ENCODE measurements around the gene WNT9B. TPM values are rescaled to one million over a fixed set of nuclear protein-coding genes. Genes with fewer than 3 reads are reported as not detected.
A peak's percentile ranks its signal among the peaks of the same experiment; 100 is the strongest.

Gene WNT9B
- total and polyA plus RNA-seq, 7 experiments from 2014 or later: not detected

GRCh38 chr17:46850688-46851028 is 725 bp upstream of the WNT9B start:
- no peak for DNase-seq
- no peak overlapping the region for H3K27ac Mint-ChIP-seq
- Histone ChIP-seq H3K27me3 (ENCODE audit: control insufficient read depth in 2 of 2, insufficient read depth in 2 of 2, low read length in 2 of 2) (peaks cover 7 to 13% of the 10 kb centered on the region in 2 donors), H3K36me3 (ENCODE audit: control insufficient read depth in 2 of 3, insufficient read depth in 3 of 3, low read length in 3 of 3) (no peaks in the 10 kb centered on the region), H3K27ac (ENCODE audit: low read depth, low read length) (no peak overlapping the region), H3K4me1 (ENCODE audit: control insufficient read depth in 2 of 2, insufficient read depth in 2 of 2, low read length in 2 of 2) (no peaks in the 10 kb centered on the region), H3K4me3 (ENCODE audit: low read length) (no peak overlapping the region), H3K9me3 (ENCODE audit: control insufficient read depth in 2 of 3, low read length in 3 of 3) (no peaks in the 10 kb centered on the region)
- peaks cover 3 to 26% (median 11%) of the 10 kb centered on the region in 7 donors for H3K4me1 Mint-ChIP-seq
- no peaks in the 10 kb centered on the region for H3K36me3 Mint-ChIP-seq
- POLR2A ChIA-PET: no interaction called here
- H3K4me3 Mint-ChIP-seq: peak overlapping the region in 8 of 10 donors; percentile 41 to 71 (median 56)
- peaks cover 0 to 4% (median 0%) of the 10 kb centered on the region in 11 donors for H3K9me3 Mint-ChIP-seq
- CTCF ChIA-PET: no interaction called here
- intact Hi-C loops (cut with micrococcal nuclease): no loop called here
- no peak for ATAC-seq
- peaks cover 53 to 86% (median 80%) of the 10 kb centered on the region in 5 donors for H3K27me3 Mint-ChIP-seq

DNA sequence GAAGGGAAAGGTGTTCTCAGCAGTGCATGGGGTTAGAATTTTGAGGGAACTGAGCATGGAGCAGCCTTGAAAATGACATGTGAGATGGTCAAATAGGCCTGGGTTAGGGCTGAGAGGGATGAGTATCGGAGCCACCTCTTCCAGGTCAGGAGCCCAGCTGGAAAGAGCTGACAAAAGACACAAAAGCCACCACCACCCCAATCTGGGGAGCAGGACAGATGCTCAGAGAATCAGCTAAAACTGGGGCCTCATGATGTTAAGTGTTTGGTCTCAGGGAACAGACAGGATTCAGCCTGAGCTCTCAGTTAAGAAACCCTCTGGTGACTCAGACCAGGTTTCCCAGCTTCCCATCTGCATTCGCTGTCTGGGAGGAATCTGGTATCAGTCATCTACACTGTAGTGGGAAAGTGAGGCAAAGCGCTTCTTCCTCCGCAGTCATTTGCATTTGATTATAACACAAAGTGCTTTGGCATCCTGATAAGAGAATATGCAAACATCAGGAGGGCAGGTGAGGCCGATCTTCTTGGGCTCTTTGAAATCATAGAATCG is 2.6 kb downstream of the WNT9B start:
- intact Hi-C loops (cut with micrococcal nuclease): no loop called here
- Mint-ChIP-seq H3K27ac (no peak overlapping the region), H3K4me3 (peak overlapping the region in 1 of 10 donors; percentile 13), H3K9me3 (peaks cover 0 to 4% (median 0%) of the 10 kb centered on the region in 11 donors), H3K36me3 (peaks cover 0 to 5% (median 0%) of the 10 kb centered on the region in 5 donors), H3K4me1 (peaks cover 3 to 26% (median 11%) of the 10 kb centered on the region in 7 donors), H3K27me3 (peaks cover 49 to 76% (median 68%) of the 10 kb centered on the region in 5 donors)
- ATAC-seq (no peak), DNase-seq (no peak)
- H3K9me3 ChIP-seq (ENCODE audit: control insufficient read depth in 2 of 3, low read length in 3 of 3): no peaks in the 10 kb centered on the region
- peaks cover 7 to 13% of the 10 kb centered on the region in 2 donors for H3K27me3 ChIP-seq (ENCODE audit: control insufficient read depth in 2 of 2, insufficient read depth in 2 of 2, low read length in 2 of 2)
- H3K4me3 ChIP-seq (ENCODE audit: low read length): no peak overlapping the region
- POLR2A ChIA-PET: no interaction called here
- H3K27ac ChIP-seq (ENCODE audit: low read depth, low read length): no peak overlapping the region
- H3K36me3 ChIP-seq (ENCODE audit: control insufficient read depth in 2 of 3, insufficient read depth in 3 of 3, low read length in 3 of 3): no peaks in the 10 kb centered on the region
- H3K4me1 ChIP-seq (ENCODE audit: control insufficient read depth in 2 of 2, insufficient read depth in 2 of 2, low read length in 2 of 2): no peaks in the 10 kb centered on the region
- CTCF ChIA-PET: interaction anchor here (1.0 kb wide), 1 partner anchor 13 kb away, joined by 3 read pairs; no protein-coding TSS in a partner anchor

- Histone ChIP-seq H3K27ac (ENCODE audit: low read depth, low read length) (no peak overlapping the region), H3K27me3 (ENCODE audit: control insufficient read depth in 2 of 2, insufficient read depth in 2 of 2, low read length in 2 of 2) (peaks cover 7 to 13% of the 10 kb centered on the region in 2 donors), H3K36me3 (ENCODE audit: control insufficient read depth in 2 of 3, insufficient read depth in 3 of 3, low read length in 3 of 3) (no peaks in the 10 kb centered on the region), H3K4me3 (ENCODE audit: low read length) (no peak overlapping the region), H3K4me1 (ENCODE audit: control insufficient read depth in 2 of 2, insufficient read depth in 2 of 2, low read length in 2 of 2) (no peaks in the 10 kb centered on the region), H3K9me3 (ENCODE audit: control insufficient read depth in 2 of 3, low read length in 3 of 3) (no peaks in the 10 kb centered on the region)
- ChIA-PET CTCF (interaction anchor here (0.7 to 1.0 kb wide), 2 partner anchors 12 to 81 kb away, joined by 3 read pairs; no protein-coding TSS in a partner anchor), POLR2A (no interaction called here)
- intact Hi-C loops (cut with micrococcal nuclease): no loop called here
- H3K9me3 Mint-ChIP-seq: peaks cover 0 to 4% (median 0%) of the 10 kb centered on the region in 11 donors
- H3K4me1 Mint-ChIP-seq: peaks cover 3 to 26% (median 11%) of the 10 kb centered on the region in 7 donors
- DNase-seq (no peak), ATAC-seq (no peak)
- H3K4me3 Mint-ChIP-seq: no peak overlapping the region
- H3K27ac Mint-ChIP-seq: no peak overlapping the region
- peaks cover 46 to 74% (median 63%) of the 10 kb centered on the region in 5 donors for H3K27me3 Mint-ChIP-seq
- peaks cover 0 to 5% (median 0%) of the 10 kb centered on the region in 5 donors for H3K36me3 Mint-ChIP-seq
Observed at GRCh38 chr17:46854515-46854914, 3.1 kb downstream of the WNT9B start.

- Histone ChIP-seq H3K36me3 (ENCODE audit: control insufficient read depth in 2 of 3, insufficient read depth in 3 of 3, low read length in 3 of 3) (no peaks in the 10 kb centered on the region), H3K9me3 (ENCODE audit: control insufficient read depth in 2 of 3, low read length in 3 of 3) (no peaks in the 10 kb centered on the region), H3K4me1 (ENCODE audit: control insufficient read depth in 2 of 2, insufficient read depth in 2 of 2, low read length in 2 of 2) (no peaks in the 10 kb centered on the region), H3K27ac (ENCODE audit: low read depth, low read length) (no peak overlapping the region), H3K4me3 (ENCODE audit: low read length) (no peak overlapping the region), H3K27me3 (ENCODE audit: control insufficient read depth in 2 of 2, insufficient read depth in 2 of 2, low read length in 2 of 2) (peaks cover 7 to 13% of the 10 kb centered on the region in 2 donors)
- DNase-seq (no peak), ATAC-seq (no peak)
- Mint-ChIP-seq H3K27ac (no peak overlapping the region), H3K27me3 (peaks cover 44 to 72% (median 58%) of the 10 kb centered on the region in 5 donors), H3K9me3 (peaks cover 0 to 4% (median 0%) of the 10 kb centered on the region in 11 donors), H3K36me3 (peaks cover 0 to 5% (median 0%) of the 10 kb centered on the region in 5 donors), H3K4me1 (peaks cover 3 to 25% (median 11%) of the 10 kb centered on the region in 7 donors), H3K4me3 (no peak overlapping the region)
- intact Hi-C loops (cut with micrococcal nuclease): no loop called here
- POLR2A ChIA-PET: no interaction called here
- CTCF ChIA-PET: interaction anchor here (0.7 kb wide), 1 partner anchor 81 kb away, joined by 3 read pairs; no protein-coding TSS in a partner anchor
Observed at GRCh38 chr17:46854948-46855347, 3.6 kb downstream of the WNT9B start.

GRCh38 chr17:46857600-46857999 is 6.2 kb downstream of the WNT9B start:
- Mint-ChIP-seq H3K27ac (no peak overlapping the region), H3K4me1 (peaks cover 0 to 5% (median 4%) of the 10 kb centered on the region in 7 donors), H3K36me3 (peaks cover 0 to 5% (median 0%) of the 10 kb centered on the region in 5 donors), H3K27me3 (peaks cover 29 to 55% (median 43%) of the 10 kb centered on the region in 5 donors), H3K4me3 (no peak overlapping the region), H3K9me3 (peaks cover 0 to 4% (median 0%) of the 10 kb centered on the region in 11 donors)
- CTCF ChIA-PET: no interaction called here
- H3K36me3 ChIP-seq (ENCODE audit: control insufficient read depth in 2 of 3, insufficient read depth in 3 of 3, low read length in 3 of 3): no peaks in the 10 kb centered on the region
- H3K27ac ChIP-seq (ENCODE audit: low read depth, low read length): no peak overlapping the region
- H3K4me1 ChIP-seq (ENCODE audit: control insufficient read depth in 2 of 2, insufficient read depth in 2 of 2, low read length in 2 of 2): no peaks in the 10 kb centered on the region
- intact Hi-C loops (cut with micrococcal nuclease): no loop called here
- ATAC-seq (no peak), DNase-seq (no peak)
- POLR2A ChIA-PET: no interaction called here
- H3K4me3 ChIP-seq (ENCODE audit: low read length): no peak overlapping the region
- H3K9me3 ChIP-seq (ENCODE audit: control insufficient read depth in 2 of 3, low read length in 3 of 3): no peaks in the 10 kb centered on the region
- peaks cover 3 to 4% of the 10 kb centered on the region in 2 donors for H3K27me3 ChIP-seq (ENCODE audit: control insufficient read depth in 2 of 2, insufficient read depth in 2 of 2, low read length in 2 of 2)

DNA sequence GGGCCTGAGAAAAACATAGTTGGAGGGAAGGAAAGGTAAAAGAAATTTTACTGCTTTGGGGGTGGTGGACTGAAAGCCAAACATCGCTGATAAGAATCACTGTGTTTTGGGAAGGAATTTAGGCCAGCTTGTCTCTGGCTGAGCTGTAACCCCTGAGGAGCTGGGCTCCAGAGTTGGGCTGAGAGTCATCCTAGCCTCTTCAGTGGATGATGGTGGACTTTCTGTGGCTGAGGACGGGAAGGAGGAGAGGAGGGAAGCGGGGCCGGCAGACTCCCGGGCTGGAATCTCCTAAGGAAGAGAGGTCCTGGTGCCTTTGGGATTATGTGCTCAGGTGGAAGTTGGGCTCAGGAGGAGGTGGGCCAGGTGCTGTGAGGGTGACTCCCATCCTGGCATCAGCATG is 8.6 kb downstream of the WNT9B start:
- Histone ChIP-seq H3K27me3 (ENCODE audit: control insufficient read depth in 2 of 2, insufficient read depth in 2 of 2, low read length in 2 of 2) (no peaks in the 10 kb centered on the region), H3K9me3 (ENCODE audit: control insufficient read depth in 2 of 3, low read length in 3 of 3) (no peaks in the 10 kb centered on the region), H3K4me1 (ENCODE audit: control insufficient read depth in 2 of 2, insufficient read depth in 2 of 2, low read length in 2 of 2) (no peaks in the 10 kb centered on the region), H3K4me3 (ENCODE audit: low read length) (no peak overlapping the region), H3K36me3 (ENCODE audit: control insufficient read depth in 2 of 3, insufficient read depth in 3 of 3, low read length in 3 of 3) (no peaks in the 10 kb centered on the region), H3K27ac (ENCODE audit: low read depth, low read length) (no peak overlapping the region)
- no peak overlapping the region for H3K27ac Mint-ChIP-seq
- DNase-seq: no peak
- ATAC-seq: no peak
- H3K4me1 Mint-ChIP-seq: peaks cover 0 to 1% (median 0%) of the 10 kb centered on the region in 7 donors
- intact Hi-C loops (cut with micrococcal nuclease): no loop called here
- H3K4me3 Mint-ChIP-seq: no peak overlapping the region
- peaks cover 0 to 5% (median 0%) of the 10 kb centered on the region in 5 donors for H3K36me3 Mint-ChIP-seq
- H3K27me3 Mint-ChIP-seq: peaks cover 23 to 42% (median 36%) of the 10 kb centered on the region in 5 donors
- H3K9me3 Mint-ChIP-seq: peaks cover 0 to 4% (median 0%) of the 10 kb centered on the region in 11 donors
- CTCF ChIA-PET: no interaction called here
- POLR2A ChIA-PET: no interaction called here

- H3K9me3 ChIP-seq (ENCODE audit: control insufficient read depth in 2 of 3, low read length in 3 of 3): no peaks in the 10 kb centered on the region
- H3K4me3 ChIP-seq (ENCODE audit: low read length): no peak overlapping the region
- intact Hi-C loops (cut with micrococcal nuclease): no loop called here
- Mint-ChIP-seq H3K36me3 (no peaks in the 10 kb centered on the region), H3K27me3 (peaks cover 16 to 34% (median 26%) of the 10 kb centered on the region in 5 donors), H3K27ac (no peak overlapping the region), H3K4me3 (no peak overlapping the region), H3K9me3 (no peaks in the 10 kb centered on the region), H3K4me1 (peaks cover 0 to 4% (median 0%) of the 10 kb centered on the region in 7 donors)
- no peak overlapping the region for H3K27ac ChIP-seq (ENCODE audit: low read depth, low read length)
- ChIA-PET POLR2A (interaction anchor here (0.5 kb wide), 1 partner anchor 1846 kb away, joined by 3 read pairs; no protein-coding TSS in a partner anchor), CTCF (no interaction called here)
- ATAC-seq (no peak), DNase-seq (no peak)
- no peaks in the 10 kb centered on the region for H3K4me1 ChIP-seq (ENCODE audit: control insufficient read depth in 2 of 2, insufficient read depth in 2 of 2, low read length in 2 of 2)
- H3K27me3 ChIP-seq (ENCODE audit: control insufficient read depth in 2 of 2, insufficient read depth in 2 of 2, low read length in 2 of 2): no peaks in the 10 kb centered on the region
- H3K36me3 ChIP-seq (ENCODE audit: control insufficient read depth in 2 of 3, insufficient read depth in 3 of 3, low read length in 3 of 3): no peaks in the 10 kb centered on the region
Observed at GRCh38 chr17:46862949-46863348, 11.6 kb downstream of the WNT9B start.
